Heart right ventricle (tissue), 16 donors: Measurements from ENCODE around the gene FAM170A. TPM values are rescaled to one million over a fixed set of nuclear protein-coding genes. Genes with fewer than 3 reads are reported as not detected.

ENCODE experiments used
- ATAC-seq, 8 donors: fragments of 200-7000 bp; cut with Tn5 transposase; one replicate each; pipeline ENCODE4 v1.9.1; 2020; ENCODE audit warnings: mild to moderate bottlenecking in 8 of 8, moderate library complexity in 8 of 8, moderate number of reproducible peaks in 1 of 8
- DNase-seq, 2 donors: peaks; one replicate each; pipeline ENCODE4 v3.0.0-alpha.2; 2020
- H3K27ac ChIP-seq, 10 donors: fragments of 200-600 bp; sonication (generic) in 2 of 10; one replicate each; pipeline versions ENCODE4 v1.5.0 to v1.8.0; 2020 to 2022; ENCODE audit warnings: mild to moderate bottlenecking in 3 of 10
- H3K27me3 ChIP-seq, 7 donors: fragments of 200-600 bp; one replicate each; pipeline ENCODE4 v1.8.0; 2021 to 2022; ENCODE audit warnings: mild to moderate bottlenecking in 2 of 7
- H3K36me3 ChIP-seq, 9 donors: fragments of 200-600 bp; sonication (generic) in 1 of 9; one replicate each; pipeline versions ENCODE4 v1.5.0 to v1.8.0; 2020 to 2022; ENCODE audit warnings: mild to moderate bottlenecking in 2 of 9
- H3K4me1 ChIP-seq, 9 donors: fragments of 200-600 bp; sonication (generic) in 1 of 9; one replicate each; pipeline versions ENCODE4 v1.5.0 to v1.8.0; 2020 to 2022; ENCODE audit warnings: mild to moderate bottlenecking in 4 of 9
- H3K4me3 ChIP-seq, 10 donors: fragments of 200-600 bp; sonication (generic) in 2 of 10; one replicate each; pipeline versions ENCODE4 v1.5.0 to v1.8.0; 2020 to 2022; ENCODE audit warnings: mild to moderate bottlenecking in 7 of 10, moderate library complexity in 2 of 10
- H3K9me3 ChIP-seq, 11 donors: fragments of 200-600 bp in 10 of 11; sonication (generic) in 2 of 11; one replicate each; pipeline versions ENCODE4 v1.5.0 to v1.8.0; 2013 to 2022; ENCODE audit warnings: mild to moderate bottlenecking in 2 of 11, control low read depth in 1 of 11, moderate library complexity in 1 of 11
- WGBS, 2 donors: extraction: QIAGEN DNeasy Blood & Tissue Kit; methylation state at CpG; one replicate each; pipeline ENCODE4 v1.1.7; 2013; ENCODE audit warnings: inconsistent platforms in 1 of 2; 5-methylcytosine and 5-hydroxymethylcytosine counted together
- intact Hi-C, 10 donors: fragments of 100-400 bp; cut with DNase I; formaldehyde crosslinking; loops; one replicate each; pipeline versions ENCODE4 v1.11.1 to v1.14.2; 2022
- long read RNA-seq, 3 donors: library from polyadenylated mRNA; unstranded; transcript quantifications; one replicate each; pipeline ENCODE4 v2.0.0, GENCODE V29; 2020 to 2021
- polyA plus RNA-seq, 2 donors: library from polyadenylated mRNA; stranded (reverse); fragments of 200-250 nt; gene quantifications; one replicate each; pipeline ENCODE4 v1.2.3, GENCODE V29; 2013
- total RNA-seq, 10 donors: library from RNA; stranded (reverse); fragmentation: NEBNext Ultra II Directional in 3 of 10; extraction: Animal tissue kit (Norgen Biotek cat#: 25700) in 3 of 10; gene quantifications; one replicate each; pipeline versions ENCODE4 v1.2.1 to v1.2.4, GENCODE V29; 2021 to 2023
- TF ChIP-seq, protein P1 (sequence below), 9 donors: fragments of 200-600 bp; sonication (generic) in 2 of 9; IDR thresholded peaks; one replicate each; pipeline versions ENCODE4 v1.5.0 to v1.8.0; 2021 to 2022; ENCODE audit warnings: antibody characterized with exemption in 9 of 9, mild to moderate bottlenecking in 5 of 9, moderate library complexity in 1 of 9
- donor health status: Arrhythmogenic right ventricular cardiomyopathy.
- donor health status: ischemic (EF 13 %, LVEDD 7.1; RV severe dilation, severe dysfunction).
- donor health status: healthy with polysubstance abuse.
- donor health status: DM: no; HTN: yes; CAD: no.
- donor health status: DM: no; HTN: no; CAD: no.
- donor health status: ischemic (EF 25% LVEDD 6.9; RV normal size, moderate dysfunction).
- donor health status: ischemic (EF 25% LVEDD 5.7; RV mildly dilated, moderate dysfunction).
- donor health status: healthy.
- donor health status: DM: yes; HTN: yes; CAD: no.
- donor health status: Ischemic cardiomyopathy.
- donor health status: ischemic (EF 35%, LVEDD 5.7; RV mildly dilated, moderate dysfunction).
- donor health status: nonischemic (EF 11% LVEDD 7.7; RV severe dilation, severe dysfunction).
- donor health status: DM: yes; HTN: yes; CAD: no.
- donor health status: PGD.
- donor health status: ischemic (EF 29% LVEDD 5.4; RV normal size, mild dysfunction).
- donor health status: nonischemic (EF 23%, LVEDD 6.1; RV moderate dilation, normal function).

Gene FAM170A
- total RNA-seq: not detected
- not detected for polyA plus RNA-seq
- long read RNA-seq, donor 1: 0 reads
- long read RNA-seq, donor 2: 0 reads
- long read RNA-seq, donor 3: 0 reads

- 84 to 88% methylated on average over 9 of the region's 9 CpGs for WGBS, 2 donors
- H3K36me3 ChIP-seq: no peaks in the 10 kb centered on the region
- H3K9me3 ChIP-seq: no peaks in the 10 kb centered on the region
- H3K4me1 ChIP-seq: no peaks in the 10 kb centered on the region
- TF ChIP-seq, protein P1, sequence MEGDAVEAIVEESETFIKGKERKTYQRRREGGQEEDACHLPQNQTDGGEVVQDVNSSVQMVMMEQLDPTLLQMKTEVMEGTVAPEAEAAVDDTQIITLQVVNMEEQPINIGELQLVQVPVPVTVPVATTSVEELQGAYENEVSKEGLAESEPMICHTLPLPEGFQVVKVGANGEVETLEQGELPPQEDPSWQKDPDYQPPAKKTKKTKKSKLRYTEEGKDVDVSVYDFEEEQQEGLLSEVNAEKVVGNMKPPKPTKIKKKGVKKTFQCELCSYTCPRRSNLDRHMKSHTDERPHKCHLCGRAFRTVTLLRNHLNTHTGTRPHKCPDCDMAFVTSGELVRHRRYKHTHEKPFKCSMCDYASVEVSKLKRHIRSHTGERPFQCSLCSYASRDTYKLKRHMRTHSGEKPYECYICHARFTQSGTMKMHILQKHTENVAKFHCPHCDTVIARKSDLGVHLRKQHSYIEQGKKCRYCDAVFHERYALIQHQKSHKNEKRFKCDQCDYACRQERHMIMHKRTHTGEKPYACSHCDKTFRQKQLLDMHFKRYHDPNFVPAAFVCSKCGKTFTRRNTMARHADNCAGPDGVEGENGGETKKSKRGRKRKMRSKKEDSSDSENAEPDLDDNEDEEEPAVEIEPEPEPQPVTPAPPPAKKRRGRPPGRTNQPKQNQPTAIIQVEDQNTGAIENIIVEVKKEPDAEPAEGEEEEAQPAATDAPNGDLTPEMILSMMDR (IDR thresholded peaks at IDR 0.05): no peak
- H3K27me3 ChIP-seq: no peaks in the 10 kb centered on the region
- H3K4me3 ChIP-seq: no peak within 1 kb of the TSS
- no peak within 1 kb of the TSS for H3K27ac ChIP-seq
- no peak for ATAC-seq
- DNase-seq: no peak
- intact Hi-C loops: no loop called here
These were observed at the start of gene FAM170A for GRCh38 chr5:119629339-119629738. FAM170A (plus strand) TSS chr5:119629558; CDS start chr5:119629769, 211 bp downstream.

DNA sequence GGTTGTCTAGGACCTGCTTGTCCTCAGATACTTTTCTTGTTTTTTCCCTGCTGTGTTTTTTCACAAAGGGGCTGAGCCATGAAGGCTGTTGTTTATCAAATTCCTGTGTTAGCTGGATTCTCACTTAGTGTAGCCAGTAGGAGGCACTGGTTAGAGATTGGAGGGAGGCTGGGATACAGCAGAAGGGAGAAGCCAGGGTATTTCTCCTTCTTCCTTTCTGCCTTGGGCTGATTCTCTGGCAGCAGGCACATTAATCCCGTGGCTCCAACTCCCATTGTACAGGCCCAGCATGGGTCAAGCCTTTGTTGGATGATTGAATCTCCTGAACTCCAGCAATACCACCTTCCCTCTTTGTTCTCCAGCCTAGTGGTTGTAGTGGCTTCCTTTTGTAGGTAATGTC is 46.4 kb upstream of the FAM170A start:
- H3K4me3 ChIP-seq: no peak overlapping the region
- H3K27ac ChIP-seq: no peak overlapping the region
- H3K36me3 ChIP-seq: no peaks in the 10 kb centered on the region
- no peaks in the 10 kb centered on the region for H3K27me3 ChIP-seq
- TF ChIP-seq, protein P1 (IDR thresholded peaks at IDR 0.05): no peak
- H3K4me1 ChIP-seq: no peaks in the 10 kb centered on the region
- DNase-seq (no peak), ATAC-seq (no peak)
- 60 to 63% methylated on average over 1 of the region's 1 CpG for WGBS, 2 donors
- intact Hi-C loops: no loop called here
- H3K9me3 ChIP-seq: no peaks in the 10 kb centered on the region

GRCh38 chr5:119583684-119584083 is 45.7 kb upstream of the FAM170A start:
- intact Hi-C loops: no loop called here

DNA sequence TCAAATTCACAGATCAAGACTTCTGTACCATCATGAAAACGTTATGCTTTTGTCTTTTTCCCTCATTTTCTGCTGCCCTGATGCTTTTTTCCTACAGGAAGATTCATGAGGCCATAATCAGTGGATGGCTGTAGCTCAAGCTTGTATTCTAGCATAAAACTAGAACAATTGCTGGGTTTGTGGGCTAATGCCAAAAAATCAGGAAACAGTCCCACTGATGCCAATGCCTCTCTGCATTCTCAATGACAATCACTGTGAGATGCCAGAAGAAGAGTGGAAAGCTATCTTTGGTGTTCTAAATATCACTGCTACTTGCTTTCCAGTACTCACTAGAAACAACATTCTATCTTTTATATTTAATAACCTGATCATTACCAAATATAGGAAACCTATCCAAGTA is 33.3 kb upstream of the FAM170A start:
- Histone ChIP-seq H3K4me3 (no peak overlapping the region), H3K36me3 (no peaks in the 10 kb centered on the region), H3K27ac (no peak overlapping the region), H3K27me3 (no peaks in the 10 kb centered on the region), H3K4me1 (no peaks in the 10 kb centered on the region), H3K9me3 (peaks cover 0 to 29% (median 7%) of the 10 kb centered on the region in 11 donors)
- DNase-seq (no peak), ATAC-seq (no peak)
- TF ChIP-seq, protein P1 (IDR thresholded peaks at IDR 0.05): no peak
- intact Hi-C loops: no loop called here
- WGBS, 2 donors: 54 to 55% methylated on average over 1 of the region's 1 CpG

More at GRCh38 chr5:119583684-119584083, 45.7 kb upstream of the FAM170A start:
- Histone ChIP-seq H3K27ac (no peak overlapping the region), H3K9me3 (no peaks in the 10 kb centered on the region), H3K36me3 (no peaks in the 10 kb centered on the region), H3K4me1 (no peaks in the 10 kb centered on the region), H3K27me3 (no peaks in the 10 kb centered on the region), H3K4me3 (no peak overlapping the region)
- DNase-seq (no peak), ATAC-seq (no peak)
- WGBS, 2 donors: 73 to 76% methylated on average over 3 of the region's 3 CpGs
- TF ChIP-seq, protein P1 (IDR thresholded peaks at IDR 0.05): no peak
